Mucosa of stomach (tissue), 1 donor: ENCODE measurements around the gene SLFN12L.
"Not testable (repeated sequence)": the region's sequence is repeated elsewhere in the genome, so short reads cannot be mapped to it uniquely, and the experiment has no call there.

Source experiments
- H3K27me3 ChIP-seq: one replicate; pipeline ENCODE4 v1.7.0; 2013; ENCODE audit warnings: mild to moderate bottlenecking, low read length; ENCODE audit not compliant: control insufficient read depth, insufficient read depth
- H3K36me3 ChIP-seq: one replicate; pipeline ENCODE4 v1.7.0; 2013; ENCODE audit warnings: low read length; ENCODE audit not compliant: control insufficient read depth, insufficient read depth
- H3K4me1 ChIP-seq: one replicate; pipeline ENCODE4 v1.7.0; 2013; ENCODE audit warnings: mild to moderate bottlenecking, low read length; ENCODE audit not compliant: control insufficient read depth, insufficient read depth
- H3K4me3 ChIP-seq: one replicate; pipeline ENCODE4 v1.7.0; 2013; ENCODE audit warnings: low read length
- H3K9ac ChIP-seq: one replicate; pipeline ENCODE4 v1.7.0; 2013; ENCODE audit warnings: mild to moderate bottlenecking, low read length, moderate library complexity
- H3K9me3 ChIP-seq: one replicate; pipeline ENCODE4 v1.7.0; 2013; ENCODE audit warnings: mild to moderate bottlenecking, low read length, moderate library complexity; ENCODE audit not compliant: control insufficient read depth
- donor health status: Pancreatic carcinoma.

Gene SLFN12L

GRCh38 chr17:35488991-35489390 lies 48.5 kb downstream of the SLFN12L start:
- Histone ChIP-seq H3K27me3 (peaks cover 70% of the 10 kb centered on the region), H3K9me3 (no peaks in the 10 kb centered on the region), H3K4me3 (no peak overlapping the region), H3K9ac (no peak overlapping the region), H3K4me1 (peaks cover 9% of the 10 kb centered on the region), H3K36me3 (no peaks in the 10 kb centered on the region)

- H3K9me3 ChIP-seq = no peaks in the 10 kb centered on the region
- no peaks in the 10 kb centered on the region for H3K36me3 ChIP-seq
- H3K9ac ChIP-seq = peak overlapping the region; percentile 75
- peak overlapping the region; percentile 52 for H3K4me3 ChIP-seq
- peaks cover 9% of the 10 kb centered on the region for H3K4me1 ChIP-seq
- H3K27me3 ChIP-seq = peaks cover 51% of the 10 kb centered on the region
Observed at GRCh38 chr17:35486920-35487732, 50.4 kb downstream of the SLFN12L start.

- peaks cover 5% of the 10 kb centered on the region for H3K9me3 ChIP-seq
- H3K4me1 ChIP-seq = no peaks in the 10 kb centered on the region
- H3K27me3 ChIP-seq = no peaks in the 10 kb centered on the region
- no peak overlapping the region for H3K4me3 ChIP-seq
- H3K9ac ChIP-seq = no peak overlapping the region
- H3K36me3 ChIP-seq = no peaks in the 10 kb centered on the region
Observed at GRCh38 chr17:35479271-35479670, 58.2 kb downstream of the SLFN12L start.

- Histone ChIP-seq H3K4me3 (no peak overlapping the region), H3K9ac (no peak overlapping the region), H3K9me3 (peaks cover 5% of the 10 kb centered on the region), H3K27me3 (no peaks in the 10 kb centered on the region), H3K4me1 (no peaks in the 10 kb centered on the region), H3K36me3 (no peaks in the 10 kb centered on the region)
Observed at GRCh38 chr17:35477248-35477647, 60.2 kb downstream of the SLFN12L start.

- no peak overlapping the region for H3K4me3 ChIP-seq
- H3K9me3 ChIP-seq = peaks cover 5% of the 10 kb centered on the region
- no peaks in the 10 kb centered on the region for H3K27me3 ChIP-seq
- H3K36me3 ChIP-seq = no peaks in the 10 kb centered on the region
- no peaks in the 10 kb centered on the region for H3K4me1 ChIP-seq
- H3K9ac ChIP-seq = no peak overlapping the region
Observed at GRCh38 chr17:35476283-35476820, 61.1 kb downstream of the SLFN12L start.

- Histone ChIP-seq H3K9me3 (no peaks in the 10 kb centered on the region), H3K4me3 (no peak overlapping the region), H3K4me1 (no peaks in the 10 kb centered on the region), H3K27me3 (no peaks in the 10 kb centered on the region), H3K9ac (no peak overlapping the region), H3K36me3 (no peaks in the 10 kb centered on the region)
Observed at GRCh38 chr17:35468475-35468874, 69.0 kb downstream of the SLFN12L start.

GRCh38 chr17:35467824-35468223 lies 69.7 kb downstream of the SLFN12L start:
- no peaks in the 10 kb centered on the region for H3K9me3 ChIP-seq
- no peaks in the 10 kb centered on the region for H3K4me1 ChIP-seq
- H3K27me3 ChIP-seq = no peaks in the 10 kb centered on the region
- H3K9ac ChIP-seq = no peak overlapping the region
- no peaks in the 10 kb centered on the region for H3K36me3 ChIP-seq
- H3K4me3 ChIP-seq = no peak overlapping the region

GRCh38 chr17:35460354-35460851 lies 77.1 kb downstream of the SLFN12L start:
- Histone ChIP-seq H3K27me3 (no peaks in the 10 kb centered on the region), H3K36me3 (no peaks in the 10 kb centered on the region)

GRCh38 chr17:35454035-35454434 lies 83.4 kb downstream of the SLFN12L start:
- H3K9ac ChIP-seq, H3K4me1 ChIP-seq, H3K9me3 ChIP-seq, H3K36me3 ChIP-seq, H3K4me3 ChIP-seq, H3K27me3 ChIP-seq: not testable (repeated sequence)

More at GRCh38 chr17:35460354-35460851, 77.1 kb downstream of the SLFN12L start:
- Histone ChIP-seq H3K9ac (no peak overlapping the region), H3K4me3 (no peak overlapping the region), H3K9me3 (no peaks in the 10 kb centered on the region), H3K4me1 (peaks cover 8% of the 10 kb centered on the region)

- Histone ChIP-seq H3K4me1 (peaks cover 12% of the 10 kb centered on the region), H3K9ac (no peak overlapping the region), H3K4me3 (no peak overlapping the region), H3K9me3 (no peaks in the 10 kb centered on the region), H3K36me3 (no peaks in the 10 kb centered on the region), H3K27me3 (peaks cover 12% of the 10 kb centered on the region)
Observed at GRCh38 chr17:35453171-35453570, 84.3 kb downstream of the SLFN12L start.

GRCh38 chr17:35449371-35449931 lies 88.0 kb downstream of the SLFN12L start:
- peak overlapping the region; percentile 31 for H3K9ac ChIP-seq
- H3K4me3 ChIP-seq = no peak overlapping the region
- H3K36me3 ChIP-seq = no peaks in the 10 kb centered on the region
- H3K9me3 ChIP-seq = no peaks in the 10 kb centered on the region
- peaks cover 12% of the 10 kb centered on the region for H3K27me3 ChIP-seq
- peaks cover 18% of the 10 kb centered on the region for H3K4me1 ChIP-seq

- H3K9ac ChIP-seq = peak overlapping the region; percentile 75
- no peaks in the 10 kb centered on the region for H3K9me3 ChIP-seq
- H3K4me1 ChIP-seq = peaks cover 18% of the 10 kb centered on the region
- H3K4me3 ChIP-seq = peak overlapping the region; percentile 23
- no peaks in the 10 kb centered on the region for H3K36me3 ChIP-seq
- peaks cover 10% of the 10 kb centered on the region for H3K27me3 ChIP-seq
Observed at GRCh38 chr17:35448899-35449227, 88.6 kb downstream of the SLFN12L start.
